Upper lobe of right lung (tissue), 1 donor: ENCODE results near the gene MS4A1. TPM values are rescaled to one million over a fixed set of nuclear protein-coding genes. Genes with fewer than 3 reads are reported as not detected.

ENCODE experiments used
- ATAC-seq: fragments of 200-7000 bp; cut with Tn5 transposase; one replicate; pipeline ENCODE4 v1.9.1; 2020; ENCODE audit warnings: mild to moderate bottlenecking, moderate library complexity
- DNase-seq: peaks from one replicate; pipeline ENCODE4 v3.0.0-alpha.2; 2020
- H3K27ac ChIP-seq: fragments of 200-600 bp; one replicate; pipeline ENCODE4 v1.8.0; 2022
- H3K27me3 ChIP-seq: fragments of 200-600 bp; one replicate; pipeline ENCODE4 v1.8.0; 2022; ENCODE audit warnings: mild to moderate bottlenecking
- H3K36me3 ChIP-seq: fragments of 200-600 bp; one replicate; pipeline ENCODE4 v1.8.0; 2022
- H3K4me1 ChIP-seq: fragments of 200-600 bp; one replicate; pipeline ENCODE4 v1.8.0; 2022
- H3K4me3 ChIP-seq: fragments of 200-600 bp; one replicate; pipeline ENCODE4 v1.8.0; 2022; ENCODE audit warnings: mild to moderate bottlenecking
- H3K9me3 ChIP-seq: fragments of 200-600 bp; one replicate; pipeline ENCODE4 v1.8.0; 2022
- intact Hi-C: fragments of 100-400 bp; cut with DNase I; formaldehyde crosslinking; loops from one replicate; pipeline ENCODE4 v1.11.0; 2022
- total RNA-seq: library from RNA; stranded (reverse); fragmentation: NEBNext Ultra II Directional; extraction: Animal tissue kit (Norgen Biotek cat#: 25700); gene quantifications from one replicate; pipeline ENCODE4 v1.2.1, GENCODE V29; 2021
- TF ChIP-seq, protein P1 (sequence below): fragments of 200-600 bp; IDR thresholded peaks from one replicate; pipeline ENCODE4 v1.8.0; 2022; ENCODE audit warnings: antibody characterized with exemption
- donor health status: DM: no; HTN: yes; CAD: no; lungs with severe emphysema.

The MS4A1 gene
- total RNA-seq, 1 donor from 2014 or later, result 1.3 TPM

DNA sequence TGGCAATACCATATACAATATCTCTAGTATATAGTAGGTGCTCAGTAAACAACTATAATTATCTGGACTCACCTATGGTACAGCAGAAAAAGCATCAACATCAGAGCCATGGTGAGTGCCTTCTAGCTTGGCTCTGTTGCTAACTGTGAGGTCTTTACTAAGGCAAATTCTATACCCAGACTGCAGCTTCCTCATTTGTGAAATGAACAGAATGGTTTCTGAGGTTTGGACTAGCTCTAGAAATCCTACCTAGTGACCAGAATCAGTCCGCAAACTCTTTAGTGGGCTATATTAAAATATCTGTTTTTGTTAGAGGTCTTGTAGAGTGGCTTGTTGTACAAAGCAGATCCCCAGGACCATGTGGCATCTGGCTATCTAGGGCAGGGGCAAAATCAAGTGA lies 3.7 kb downstream of the MS4A1 start:
- Histone ChIP-seq H3K27me3 (no peaks in the 10 kb centered on the region), H3K4me1 (no peaks in the 10 kb centered on the region), H3K36me3 (no peaks in the 10 kb centered on the region), H3K27ac (no peak overlapping the region), H3K9me3 (no peaks in the 10 kb centered on the region), H3K4me3 (no peak overlapping the region)
- intact Hi-C loops, result no loop called here
- no peak for ATAC-seq
- no peak for DNase-seq
- TF ChIP-seq, protein P1, sequence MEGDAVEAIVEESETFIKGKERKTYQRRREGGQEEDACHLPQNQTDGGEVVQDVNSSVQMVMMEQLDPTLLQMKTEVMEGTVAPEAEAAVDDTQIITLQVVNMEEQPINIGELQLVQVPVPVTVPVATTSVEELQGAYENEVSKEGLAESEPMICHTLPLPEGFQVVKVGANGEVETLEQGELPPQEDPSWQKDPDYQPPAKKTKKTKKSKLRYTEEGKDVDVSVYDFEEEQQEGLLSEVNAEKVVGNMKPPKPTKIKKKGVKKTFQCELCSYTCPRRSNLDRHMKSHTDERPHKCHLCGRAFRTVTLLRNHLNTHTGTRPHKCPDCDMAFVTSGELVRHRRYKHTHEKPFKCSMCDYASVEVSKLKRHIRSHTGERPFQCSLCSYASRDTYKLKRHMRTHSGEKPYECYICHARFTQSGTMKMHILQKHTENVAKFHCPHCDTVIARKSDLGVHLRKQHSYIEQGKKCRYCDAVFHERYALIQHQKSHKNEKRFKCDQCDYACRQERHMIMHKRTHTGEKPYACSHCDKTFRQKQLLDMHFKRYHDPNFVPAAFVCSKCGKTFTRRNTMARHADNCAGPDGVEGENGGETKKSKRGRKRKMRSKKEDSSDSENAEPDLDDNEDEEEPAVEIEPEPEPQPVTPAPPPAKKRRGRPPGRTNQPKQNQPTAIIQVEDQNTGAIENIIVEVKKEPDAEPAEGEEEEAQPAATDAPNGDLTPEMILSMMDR, result no peak

DNA sequence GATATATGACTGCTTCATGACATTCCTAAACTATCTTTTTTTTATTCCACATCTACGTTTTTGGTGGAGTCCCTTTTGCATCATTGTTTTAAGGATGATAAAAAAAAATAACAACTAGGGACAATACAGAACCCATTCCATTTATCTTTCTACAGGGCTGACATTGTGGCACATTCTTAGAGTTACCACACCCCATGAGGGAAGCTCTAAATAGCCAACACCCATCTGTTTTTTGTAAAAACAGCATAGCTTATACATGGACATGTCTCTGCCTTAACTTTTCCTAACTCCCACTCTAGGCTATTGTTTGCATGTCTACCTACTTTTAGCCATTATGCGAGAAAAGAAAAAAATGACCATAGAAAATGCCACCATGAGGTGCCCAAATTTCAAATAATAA lies 13.2 kb downstream of the MS4A1 start:
- Histone ChIP-seq H3K27me3 (no peaks in the 10 kb centered on the region), H3K4me3 (no peak overlapping the region), H3K9me3 (no peaks in the 10 kb centered on the region), H3K36me3 (no peaks in the 10 kb centered on the region), H3K4me1 (no peaks in the 10 kb centered on the region), H3K27ac (no peak overlapping the region)
- intact Hi-C loops, result no loop called here
- no peak for DNase-seq
- ATAC-seq, result no peak
- TF ChIP-seq, protein P1, result no peak

DNA sequence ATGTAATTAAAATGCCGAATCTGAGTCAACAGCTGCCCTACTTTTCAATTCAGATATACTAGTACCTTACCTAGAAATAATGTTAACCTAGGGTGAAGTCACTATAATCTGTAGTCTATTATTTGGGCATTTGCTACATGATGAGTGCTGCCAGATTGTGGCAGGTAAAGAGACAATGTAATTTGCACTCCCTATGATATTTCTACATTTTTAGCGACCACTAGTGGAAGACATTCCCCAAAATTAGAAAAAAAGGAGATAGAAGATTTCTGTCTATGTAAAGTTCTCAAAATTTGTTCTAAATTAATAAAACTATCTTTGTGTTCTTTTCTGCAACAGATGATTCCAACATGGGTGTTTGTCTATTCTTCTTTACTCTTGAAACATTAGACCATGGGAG lies 14.1 kb downstream of the MS4A1 start:
- ATAC-seq (no peak), DNase-seq (no peak)
- Histone ChIP-seq H3K4me3 (no peak overlapping the region), H3K27ac (no peak overlapping the region), H3K36me3 (no peaks in the 10 kb centered on the region), H3K4me1 (no peaks in the 10 kb centered on the region), H3K9me3 (no peaks in the 10 kb centered on the region), H3K27me3 (no peaks in the 10 kb centered on the region)
- intact Hi-C loops, result no loop called here
- TF ChIP-seq, protein P1, result no peak

DNA sequence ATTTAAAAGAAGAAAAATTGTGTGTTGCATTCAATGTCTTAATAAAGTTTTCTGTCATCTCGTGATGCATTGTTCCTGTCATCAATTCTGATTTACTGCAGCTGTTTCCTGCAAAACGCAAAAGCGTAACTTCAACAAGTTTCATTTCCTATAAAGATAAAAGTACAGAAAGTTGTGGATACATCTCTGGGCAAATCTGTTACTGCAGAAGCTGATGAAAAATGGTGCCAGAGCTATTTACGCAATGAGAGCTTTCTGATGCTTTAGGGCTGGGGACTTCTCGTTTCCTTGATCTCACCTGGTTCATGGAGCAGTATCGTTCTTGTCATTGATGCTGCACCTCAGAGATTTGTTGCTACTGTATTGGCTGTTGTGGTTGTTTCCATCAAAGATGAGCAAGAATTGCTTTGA lies 21.4 kb downstream of the MS4A1 start:
- Histone ChIP-seq H3K9me3 (no peaks in the 10 kb centered on the region), H3K4me3 (no peak overlapping the region), H3K36me3 (no peaks in the 10 kb centered on the region), H3K4me1 (no peaks in the 10 kb centered on the region), H3K27ac (no peak overlapping the region), H3K27me3 (no peaks in the 10 kb centered on the region)
- TF ChIP-seq, protein P1, result no peak
- ATAC-seq, result no peak
- intact Hi-C loops, result no loop called here
- DNase-seq, result no peak

DNA sequence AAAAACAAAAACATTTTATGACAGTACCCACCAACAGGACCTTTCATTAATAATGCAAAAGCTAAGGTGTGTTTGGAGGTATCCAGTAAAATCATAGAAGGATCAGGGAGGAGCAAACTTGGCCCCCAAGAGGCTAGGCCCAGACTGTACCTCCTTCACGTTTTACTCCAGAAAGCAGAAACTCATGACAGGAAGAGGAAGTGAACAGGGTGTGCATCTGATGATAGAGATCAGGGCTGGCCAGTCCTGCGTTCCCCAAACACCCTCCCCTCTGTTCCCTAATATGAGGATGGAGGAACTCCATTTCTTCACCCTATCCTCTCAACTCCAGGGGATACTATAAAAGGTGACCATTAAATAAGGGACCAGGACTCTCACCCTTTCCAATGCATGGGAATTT lies 26.7 kb downstream of the MS4A1 start:
- TF ChIP-seq, protein P1, result no peak
- Histone ChIP-seq H3K27me3 (no peaks in the 10 kb centered on the region), H3K9me3 (no peaks in the 10 kb centered on the region), H3K4me3 (no peak overlapping the region), H3K36me3 (no peaks in the 10 kb centered on the region), H3K27ac (no peak overlapping the region), H3K4me1 (no peaks in the 10 kb centered on the region)
- DNase-seq (no peak), ATAC-seq (peak; percentile 86)
- intact Hi-C loops, result no loop called here

DNA sequence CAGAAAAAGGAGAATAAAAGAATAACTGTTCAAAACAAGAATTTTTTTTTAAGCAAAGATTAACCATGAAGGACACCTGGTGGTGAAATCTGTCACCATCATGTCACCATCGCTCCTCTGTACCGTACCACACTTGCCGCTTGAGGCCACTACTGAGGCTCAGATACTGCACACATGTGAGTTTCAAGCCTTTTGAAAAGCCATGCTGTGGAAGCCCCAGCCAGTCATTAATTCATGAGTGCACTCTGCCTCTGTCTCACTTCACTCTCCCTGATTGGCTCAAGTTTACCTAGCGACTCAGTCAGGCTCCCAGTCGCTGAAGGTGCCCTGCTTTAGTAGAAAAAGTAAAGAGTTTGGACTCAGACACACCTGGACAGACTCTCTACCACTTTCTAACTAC lies 30.3 kb downstream of the MS4A1 start:
- TF ChIP-seq, protein P1, result peak; percentile 40
- H3K27ac ChIP-seq, result no peak overlapping the region
- H3K36me3 ChIP-seq, result no peaks in the 10 kb centered on the region
- ATAC-seq (peak; percentile 82), DNase-seq (no peak)
- no peaks in the 10 kb centered on the region for H3K4me1 ChIP-seq
- H3K27me3 ChIP-seq, result no peaks in the 10 kb centered on the region
- intact Hi-C loops, result no loop called here
- no peaks in the 10 kb centered on the region for H3K9me3 ChIP-seq
- H3K4me3 ChIP-seq, result no peak overlapping the region
